COLO668 (cell line): Measurements from ENCODE around the gene ARMC2.

Experiments
- DNase-seq: peaks from one replicate; lab custom pipeline; 2025; ENCODE audit not compliant: unreplicated experiment; lab: John Stamatoyannopoulos, UW

Gene ARMC2

GRCh38 chr6:108982154-108983113, 134.2 kb downstream of the ARMC2 start:
- no peak for DNase-seq

DNA sequence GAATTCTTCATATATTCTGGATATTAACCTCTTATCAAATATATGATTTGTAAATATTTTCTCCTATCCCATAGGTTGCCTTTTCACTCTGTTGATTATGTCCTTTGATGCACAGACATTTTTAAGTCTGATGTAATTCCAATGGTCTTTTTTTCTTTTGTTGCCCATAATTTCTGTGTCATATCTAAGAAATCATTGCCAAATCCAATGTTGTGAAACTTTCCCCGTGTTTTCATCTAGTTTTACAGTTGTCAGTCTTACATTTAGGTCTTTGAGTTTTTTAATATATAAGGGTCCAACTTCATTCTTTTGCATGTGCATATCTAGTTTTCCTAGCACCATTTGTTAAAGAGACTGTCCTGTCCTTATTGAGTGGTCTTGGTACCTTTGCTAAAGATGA, 134.9 kb downstream of the ARMC2 start:
- DNase-seq = no peak

DNA sequence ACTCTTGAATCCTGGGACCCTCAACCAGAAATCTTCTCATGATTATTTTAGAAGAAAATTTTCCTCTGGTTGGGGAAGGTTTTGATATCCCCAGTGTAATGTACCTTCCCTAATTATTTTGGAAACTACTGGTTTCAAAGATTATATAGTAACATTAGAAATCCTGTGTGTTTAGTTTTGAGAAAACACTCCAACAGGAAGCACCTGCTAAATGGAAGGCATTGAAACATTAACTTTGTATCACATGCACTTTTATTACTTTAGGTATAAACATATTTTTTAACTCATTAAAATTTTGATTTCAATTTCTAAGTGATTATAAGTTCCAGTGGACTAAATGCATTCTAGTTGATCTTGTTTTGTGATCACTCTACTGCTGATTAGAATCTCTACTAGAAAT, 137.1 kb downstream of the ARMC2 start:
- no peak for DNase-seq

- DNase-seq = no peak
Observed at GRCh38 chr6:108987156-108987555, 138.9 kb downstream of the ARMC2 start.

GRCh38 chr6:108988296-108988695, 140.1 kb downstream of the ARMC2 start:
- no peak for DNase-seq

DNA sequence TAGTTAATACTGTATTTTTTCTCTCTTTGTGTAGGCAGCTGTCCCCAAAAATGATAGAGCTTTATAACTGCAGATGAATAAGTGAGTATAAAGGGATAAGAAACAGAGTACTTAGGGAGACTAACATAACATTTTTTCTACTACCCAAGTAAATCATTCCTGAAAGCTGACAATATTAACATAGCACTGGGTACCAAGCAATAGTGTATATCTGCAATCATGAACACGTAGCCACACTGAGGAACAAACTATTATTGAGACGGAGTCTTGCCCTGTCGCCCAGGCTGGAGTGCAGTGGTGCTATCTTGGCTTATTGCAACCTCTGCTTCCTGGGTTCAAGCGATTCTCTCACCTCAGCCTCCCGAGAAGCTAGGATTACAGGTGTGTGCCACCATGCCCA, 140.5 kb downstream of the ARMC2 start:
- DNase-seq = no peak

DNA sequence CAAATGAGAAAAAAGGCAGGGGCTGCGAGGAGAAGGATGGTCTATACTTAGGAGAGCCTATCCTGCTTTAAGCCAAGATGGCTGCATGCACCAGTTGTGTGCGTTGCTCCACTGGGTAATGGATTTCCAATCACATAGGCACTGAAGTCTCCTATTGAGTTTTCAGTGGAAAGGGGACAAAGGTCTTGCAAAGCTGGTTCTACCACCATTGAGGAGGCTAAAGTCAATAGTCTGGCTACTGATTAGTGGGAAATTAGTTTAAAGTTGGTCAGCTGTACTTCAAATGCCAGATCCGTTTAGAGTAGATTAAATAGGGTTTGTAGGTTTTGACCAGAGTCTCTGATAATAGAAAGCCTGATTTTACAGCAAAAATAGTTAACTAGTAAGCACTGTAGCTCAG, 141.5 kb downstream of the ARMC2 start:
- no peak for DNase-seq

- DNase-seq = no peak
Observed at GRCh38 chr6:108993876-108994275, 145.7 kb downstream of the ARMC2 start.

- no peak for DNase-seq
Observed at GRCh38 chr6:108995296-108995695, 147.1 kb downstream of the ARMC2 start.

- no peak for DNase-seq
Observed at GRCh38 chr6:108996208-108996607, 148.0 kb downstream of the ARMC2 start.

- no peak for DNase-seq
Observed at GRCh38 chr6:108998485-108998884, 150.3 kb downstream of the ARMC2 start.

GRCh38 chr6:108999428-108999827, 151.2 kb downstream of the ARMC2 start:
- DNase-seq = no peak

DNA sequence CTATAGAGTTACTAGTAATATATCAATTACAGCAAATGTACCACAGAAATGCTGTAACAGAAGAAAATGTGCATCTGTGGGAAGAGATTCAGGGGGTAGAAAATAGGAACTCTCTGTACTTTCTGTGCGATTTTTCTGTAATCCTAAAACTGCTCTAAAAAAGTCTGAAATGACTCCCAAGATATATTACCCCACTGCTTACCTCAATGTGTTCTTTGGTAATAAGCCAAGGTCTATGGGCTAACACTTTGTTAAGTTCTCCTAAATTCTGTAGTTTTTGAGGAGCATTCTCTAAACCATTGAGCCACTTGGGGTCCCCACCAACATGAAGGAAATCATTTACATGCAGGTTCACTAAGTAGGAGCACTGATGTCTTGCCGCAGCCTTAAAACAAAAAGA, 152.1 kb downstream of the ARMC2 start:
- no peak for DNase-seq

- no peak for DNase-seq
Observed at GRCh38 chr6:109001291-109001894, 153.2 kb downstream of the ARMC2 start.

- DNase-seq = no peak
Observed at GRCh38 chr6:109002051-109002697, 154.0 kb downstream of the ARMC2 start.

- DNase-seq = no peak
Observed at GRCh38 chr6:109002882-109003281, 154.7 kb downstream of the ARMC2 start.

GRCh38 chr6:109006818-109007217, 158.6 kb downstream of the ARMC2 start:
- no peak for DNase-seq

DNA sequence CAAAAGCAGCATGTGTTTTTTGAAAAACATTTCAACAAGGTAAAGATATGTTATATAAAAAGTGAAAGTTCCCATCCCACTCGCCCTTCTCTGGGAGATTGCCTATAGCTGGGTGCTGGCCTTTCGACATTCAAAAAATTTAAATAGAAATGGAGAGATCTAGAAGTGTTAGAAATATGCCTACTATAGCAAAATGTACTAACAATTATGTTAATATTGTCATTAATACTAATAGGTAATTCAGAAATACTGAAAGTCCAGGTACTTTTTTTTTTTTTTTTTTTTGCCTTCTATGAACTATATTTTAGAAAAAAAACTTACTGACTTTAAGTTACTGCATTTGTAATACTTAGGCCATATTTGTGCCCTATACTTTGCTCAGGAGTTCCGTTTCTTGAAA, 159.3 kb downstream of the ARMC2 start:
- DNase-seq = no peak

DNA sequence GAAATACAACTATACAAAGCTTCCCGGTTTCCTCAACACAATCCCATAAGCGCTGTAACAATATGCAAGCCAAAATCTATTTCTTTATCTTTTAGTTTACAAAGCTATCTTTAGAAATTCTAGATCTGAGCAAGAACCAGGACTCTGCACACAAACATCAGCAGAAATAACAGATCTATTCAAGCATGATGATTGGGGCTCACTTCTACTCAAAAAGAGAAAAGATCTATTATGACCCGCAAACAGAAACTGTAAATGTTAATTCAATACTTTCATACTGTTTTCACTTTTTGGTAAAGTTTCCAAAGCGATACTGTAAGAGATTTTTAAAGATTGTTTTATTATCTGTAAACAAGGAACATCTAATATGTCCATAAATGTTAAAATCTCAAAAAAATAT, 159.8 kb downstream of the ARMC2 start:
- DNase-seq = no peak

DNA sequence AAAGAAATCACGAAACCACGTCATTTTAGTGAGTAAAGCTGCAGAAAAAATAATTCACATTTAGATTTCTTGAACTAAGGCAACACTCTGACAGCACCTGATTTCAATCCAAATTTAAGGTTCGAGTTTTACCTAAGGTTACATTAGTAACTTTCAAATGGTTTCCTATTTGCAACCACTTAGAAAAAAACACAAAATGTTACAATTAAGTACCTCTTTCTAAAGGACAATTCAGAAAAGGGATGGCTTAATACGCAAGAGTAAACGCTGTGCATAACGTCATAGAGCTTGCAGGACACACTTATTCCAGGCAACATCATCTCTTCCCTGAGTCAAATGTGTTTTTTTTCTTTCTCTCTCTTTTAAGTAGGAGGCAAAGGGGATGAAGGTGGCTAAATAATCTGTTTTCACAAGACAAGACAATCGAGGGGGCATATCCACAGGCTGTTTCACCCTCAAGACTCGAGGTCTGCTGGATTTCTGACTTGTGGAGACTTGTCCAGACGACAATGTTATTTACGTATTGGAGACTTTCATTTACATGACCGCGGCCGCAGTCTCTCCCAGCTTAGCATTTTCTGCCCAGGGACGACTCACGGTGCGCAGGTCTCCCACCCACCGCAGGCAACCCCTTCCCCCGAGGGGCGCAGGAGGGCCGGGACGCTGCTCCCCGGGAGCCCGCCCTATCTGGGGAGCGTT, 160.5 kb downstream of the ARMC2 start:
- peak; percentile 46 for DNase-seq

GRCh38 chr6:109009236-109009961, 161.2 kb downstream of the ARMC2 start:
- DNase-seq = peak; percentile 95
